HG02852 (cell line): Measurements from ENCODE around the gene AVEN.
A peak's percentile ranks its signal among the peaks of the same experiment; 100 is the strongest.

Experiments used
- ATAC-seq: cut with Tn5 transposase; IDR thresholded peaks from one replicate; pipeline ENCODE4 v1.9.1; 2021; ENCODE audit warnings: mild to moderate bottlenecking, moderate library complexity; ENCODE audit not compliant: unreplicated experiment

AVEN gene

DNA sequence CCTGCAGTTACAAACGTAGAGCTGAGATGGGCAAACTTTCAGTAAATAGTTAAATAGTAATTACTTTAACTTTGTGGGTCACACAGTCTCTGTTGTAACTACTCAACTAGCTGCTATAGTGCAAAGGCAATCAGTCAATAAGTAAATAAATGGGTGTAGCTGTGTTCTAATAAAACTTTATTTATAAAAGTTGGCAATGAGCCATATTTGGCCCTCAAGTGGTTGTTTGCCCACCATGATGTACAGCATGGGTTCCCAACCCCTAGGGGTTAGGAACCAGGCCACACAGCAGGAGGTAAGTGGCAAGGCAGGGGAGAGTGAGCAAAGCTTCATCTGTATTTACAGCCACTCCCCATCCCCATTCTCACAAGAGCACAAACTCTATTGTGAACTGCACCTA is 115.6 kb downstream of the AVEN start:
- no peak for ATAC-seq

DNA sequence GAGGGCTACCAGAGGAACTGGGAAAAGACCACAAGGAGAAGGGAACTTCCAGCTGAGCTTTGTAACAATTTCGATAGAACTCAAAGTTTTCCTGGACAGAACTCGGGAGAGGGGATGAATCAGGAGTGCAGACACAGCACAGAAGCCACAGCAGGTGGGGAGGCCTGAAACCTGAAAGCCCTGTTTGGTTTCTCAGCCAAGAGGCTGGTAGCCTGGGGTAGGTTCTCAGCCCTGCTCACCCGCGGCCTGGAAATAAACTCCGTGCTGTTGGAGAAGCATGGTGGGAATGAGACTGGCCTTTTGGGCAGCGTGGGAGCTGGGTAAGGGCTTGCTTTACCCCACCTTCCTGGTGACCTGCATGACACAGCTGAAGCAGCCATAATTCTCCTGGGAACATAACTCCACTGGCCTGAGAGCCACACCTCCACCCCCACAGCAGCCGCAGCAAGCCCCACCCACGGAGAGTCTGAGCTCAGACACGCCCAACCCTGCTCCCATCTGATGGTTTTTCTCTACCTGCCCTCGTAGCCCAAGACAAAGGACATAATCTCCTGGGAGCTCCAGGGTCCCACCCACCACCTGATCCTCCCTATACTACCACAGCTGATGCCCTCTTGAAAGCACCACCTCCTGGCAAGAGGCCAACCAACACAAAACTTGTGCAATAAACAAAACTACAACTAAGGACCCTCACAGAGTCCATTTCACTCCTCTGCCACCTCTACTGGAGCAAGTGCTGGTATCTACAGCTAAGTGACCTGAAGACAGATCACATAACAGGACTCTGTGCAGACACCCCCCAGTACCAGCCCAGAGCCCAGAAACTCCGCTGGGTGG is 123.2 kb downstream of the AVEN start:
- ATAC-seq = no peak

DNA sequence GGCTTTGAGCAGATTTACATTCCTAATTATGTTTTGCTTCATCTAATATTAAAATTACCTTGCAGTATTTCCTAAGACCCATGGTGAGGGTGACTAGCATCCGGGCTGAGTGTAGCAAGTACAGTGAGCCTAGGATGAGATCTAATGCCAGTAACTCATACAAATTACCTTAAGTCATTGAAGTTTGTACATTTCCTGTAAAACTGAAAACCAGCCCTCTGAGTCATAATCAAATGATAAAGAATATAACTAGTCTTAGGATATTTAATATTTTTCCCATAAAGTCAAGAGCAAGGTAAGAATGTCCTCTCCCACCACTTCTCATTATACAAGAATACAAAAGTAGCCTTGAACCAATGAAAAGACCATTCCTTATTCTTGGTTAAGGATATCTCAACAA is 125.5 kb downstream of the AVEN start:
- ATAC-seq = no peak

DNA sequence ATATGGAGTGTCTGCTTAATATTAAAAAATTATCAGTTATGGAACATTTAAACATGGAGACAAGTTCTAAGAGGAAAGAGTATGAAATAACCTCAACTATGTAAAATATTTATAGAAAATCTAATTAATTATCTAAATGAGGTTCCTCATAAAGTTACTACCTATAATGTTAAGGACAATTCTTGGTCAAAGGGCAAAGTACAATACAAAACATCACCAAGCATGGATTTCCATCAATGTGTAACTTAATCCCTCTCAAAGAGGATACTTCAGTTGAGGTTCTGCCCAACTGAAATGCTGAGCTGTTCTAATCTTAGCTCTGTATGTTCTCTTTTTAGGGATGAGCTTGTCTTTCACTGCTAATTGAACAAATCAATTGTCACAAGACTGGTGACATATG is 126.7 kb downstream of the AVEN start:
- ATAC-seq = no peak

DNA sequence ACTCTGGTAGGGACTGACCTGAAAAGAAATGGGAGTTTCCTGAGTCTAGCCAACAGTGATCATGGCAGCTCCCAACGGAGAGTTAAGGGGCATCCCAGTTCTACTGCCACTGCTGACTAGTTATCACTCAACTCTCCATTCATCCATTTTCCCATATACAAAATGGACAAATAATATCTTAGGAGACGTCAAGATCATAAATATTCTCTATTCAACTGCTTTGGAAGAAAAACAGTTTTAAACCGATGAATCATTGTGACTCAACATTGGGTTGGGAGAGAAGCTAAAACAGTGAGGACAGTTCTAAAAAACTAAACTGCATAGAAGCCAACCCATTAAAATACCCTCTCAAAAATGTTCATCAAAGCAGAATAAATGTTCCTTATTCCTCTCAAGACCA is 128.3 kb downstream of the AVEN start:
- ATAC-seq = no peak

DNA sequence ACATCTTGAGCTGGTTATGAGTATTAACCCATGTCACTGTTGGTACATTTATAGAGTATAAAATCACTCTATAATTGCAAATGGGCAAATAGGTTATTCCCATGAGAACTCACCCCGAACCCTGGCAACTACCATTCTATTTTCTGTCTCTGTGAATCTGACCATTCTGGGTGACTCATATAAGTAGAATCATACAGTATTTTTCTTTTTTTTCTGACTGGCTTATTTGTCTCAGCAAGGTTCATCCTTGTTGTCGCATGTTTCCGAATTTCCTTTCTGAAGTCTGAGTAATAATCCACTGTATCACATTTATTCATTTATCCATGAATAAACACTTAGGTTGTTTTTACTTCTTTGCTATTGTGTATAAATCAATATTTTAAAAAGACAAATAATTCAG is 130.6 kb downstream of the AVEN start:
- ATAC-seq = no peak

DNA sequence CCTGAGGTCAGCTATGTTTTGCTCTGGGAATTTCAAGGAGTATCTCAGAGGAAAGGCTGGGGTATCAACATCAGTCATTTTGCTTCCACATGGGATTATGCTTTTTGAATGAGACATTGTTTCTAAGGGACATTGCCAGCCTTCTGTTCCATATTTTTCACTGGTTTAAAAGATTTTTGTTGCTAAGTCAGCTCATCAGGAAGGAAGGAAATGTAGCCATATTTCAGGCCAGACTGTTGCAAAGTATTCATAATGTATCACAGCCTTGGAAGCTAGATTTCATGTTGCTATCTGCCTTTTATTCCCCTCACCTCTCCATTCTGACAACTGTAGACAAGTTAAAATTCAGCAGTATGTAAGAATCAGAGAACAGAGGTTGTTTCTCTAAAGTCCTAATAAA is 131.7 kb downstream of the AVEN start:
- ATAC-seq = no peak

DNA sequence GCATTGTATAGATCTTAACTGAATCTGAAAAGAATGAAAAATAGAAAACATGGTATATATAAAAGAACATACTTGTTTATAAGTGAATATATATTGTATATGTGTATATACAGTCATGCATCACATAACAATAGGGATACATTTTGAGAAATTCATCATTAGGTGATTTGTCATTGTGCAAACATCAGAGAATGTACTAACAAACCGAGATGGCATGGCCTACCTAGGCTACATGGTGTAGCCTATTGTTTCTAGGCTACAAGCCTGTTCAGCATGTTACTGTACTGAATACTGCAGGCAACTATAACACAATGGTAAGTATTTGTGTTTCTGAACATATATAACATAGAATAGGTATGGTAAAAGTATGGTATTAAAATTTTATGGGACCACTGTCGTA is 135.3 kb downstream of the AVEN start:
- ATAC-seq = no peak

DNA sequence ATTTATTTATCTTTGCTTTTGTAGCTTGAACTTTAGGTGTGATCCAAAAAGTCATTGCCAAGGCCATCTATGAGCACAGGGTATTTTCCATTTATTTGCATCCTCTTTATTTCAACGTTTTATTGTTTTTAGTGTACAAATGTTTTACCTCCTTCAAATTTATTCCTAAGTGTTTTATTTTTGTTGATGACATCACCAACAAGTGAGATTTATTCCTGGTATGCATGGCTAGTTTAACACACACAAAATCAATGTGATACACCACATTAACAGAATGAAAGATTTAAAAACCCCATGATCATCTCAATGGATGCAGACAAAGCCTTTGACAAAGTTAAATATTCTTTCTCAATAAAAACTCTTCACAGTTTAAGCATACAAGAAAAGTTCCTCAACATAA is 137.0 kb downstream of the AVEN start:
- ATAC-seq = no peak

DNA sequence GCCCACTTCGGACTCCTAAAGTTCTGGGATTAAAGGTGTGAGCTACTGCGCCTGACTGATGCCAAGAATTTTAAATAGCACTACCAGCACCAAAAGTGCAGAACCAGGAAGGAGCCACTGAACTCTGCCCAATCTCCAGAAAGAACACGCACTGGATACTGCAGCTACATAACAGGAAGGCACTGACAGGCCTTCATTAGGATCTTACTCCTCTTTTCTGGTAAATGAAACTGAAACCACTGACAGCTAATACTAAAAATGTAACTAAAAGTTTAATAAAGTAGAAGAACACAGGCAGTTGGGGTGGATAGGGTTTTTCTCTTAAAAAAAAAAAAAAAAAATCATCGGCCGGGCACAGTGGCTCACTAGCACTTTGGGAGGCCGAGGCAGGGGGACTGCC is 144.8 kb downstream of the AVEN start:
- ATAC-seq = peak; percentile 65

DNA sequence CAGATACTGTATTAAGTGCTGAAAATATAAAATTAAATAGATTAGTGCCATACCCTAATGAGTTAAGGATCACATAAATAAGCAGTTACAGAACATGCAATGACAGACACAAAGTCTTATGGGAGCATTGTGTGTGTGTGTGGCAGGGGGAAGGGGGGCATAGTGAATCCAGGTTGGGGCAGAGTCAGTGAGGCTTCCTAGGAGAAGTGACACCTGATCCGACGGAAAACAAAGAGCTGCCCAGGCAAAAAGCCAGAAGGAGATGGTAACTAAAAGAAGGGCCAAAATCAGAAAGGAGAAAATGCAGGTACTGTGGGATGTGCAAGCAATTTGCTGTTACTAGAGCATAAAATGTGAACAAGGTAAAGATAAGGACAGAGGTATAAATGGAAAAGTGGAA is 150.8 kb downstream of the AVEN start:
- ATAC-seq = no peak

DNA sequence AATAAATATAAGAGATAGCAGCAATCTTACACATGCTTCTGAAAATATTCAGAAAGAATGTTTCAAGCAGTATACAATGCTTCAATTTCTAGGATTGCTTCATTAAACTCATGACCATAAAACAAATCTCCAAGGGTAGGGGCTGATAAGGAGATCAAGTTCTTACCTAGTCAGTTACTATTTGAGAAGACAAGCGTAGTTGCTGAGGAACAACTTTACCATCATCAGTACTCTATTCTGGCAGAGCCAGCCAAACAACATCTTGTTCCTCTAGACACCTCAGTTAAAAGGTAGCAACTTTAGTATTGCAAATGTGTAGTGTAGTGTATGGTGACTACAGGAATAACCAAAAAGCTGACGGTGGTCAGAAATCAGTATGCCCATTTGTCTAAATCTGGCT is 156.1 kb downstream of the AVEN start:
- ATAC-seq = no peak

DNA sequence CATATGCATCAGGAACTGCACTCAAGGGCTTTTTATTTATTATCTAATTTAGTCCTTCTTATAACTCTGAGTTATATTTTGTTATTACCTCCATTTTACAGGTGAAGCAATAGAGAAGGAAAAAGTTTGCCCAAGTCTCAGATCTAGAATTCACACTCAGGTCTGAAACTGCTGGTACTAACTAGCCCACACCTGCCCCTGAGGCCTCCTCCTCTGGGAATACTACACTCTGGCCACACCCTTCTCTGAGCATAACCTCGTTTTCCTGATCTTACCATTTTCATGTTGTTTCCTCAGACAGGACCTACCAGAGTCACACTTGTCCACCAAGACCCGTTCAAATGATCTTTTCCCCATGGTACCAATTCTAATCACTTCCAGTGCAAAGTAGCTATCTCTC is 164.8 kb downstream of the AVEN start:
- ATAC-seq = no peak

DNA sequence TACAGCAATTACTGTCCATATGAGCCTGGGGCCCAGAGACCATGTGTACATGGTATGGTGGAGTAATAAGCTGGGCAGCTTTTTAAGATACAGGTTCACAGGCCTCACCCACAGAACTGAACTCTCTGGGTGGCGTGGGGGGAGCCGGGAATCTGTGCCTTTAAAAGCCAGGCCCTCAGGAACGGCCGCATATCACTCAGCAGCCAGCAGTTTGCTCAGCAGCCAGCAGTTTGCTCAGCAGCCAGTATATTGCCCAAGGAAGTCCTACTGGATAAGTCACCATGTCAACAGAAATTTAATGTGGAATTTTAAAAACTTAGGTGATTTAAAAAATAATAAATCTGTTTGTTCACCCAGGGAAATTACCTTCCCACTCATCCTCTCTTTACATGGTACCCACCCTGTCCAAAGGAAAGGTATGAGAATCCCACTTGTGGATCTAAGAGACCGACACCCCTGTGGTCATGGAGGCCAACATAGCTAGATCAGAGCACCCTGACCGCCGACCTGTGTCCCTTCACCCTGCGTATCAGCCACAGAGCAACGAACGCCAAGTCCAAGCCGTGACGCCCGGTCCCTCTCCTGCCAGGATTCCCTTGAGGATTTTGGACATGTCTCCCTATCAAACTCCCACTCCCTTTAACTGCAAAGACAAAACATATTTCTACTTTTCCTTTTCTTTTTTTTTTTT is 166.4 kb downstream of the AVEN start:
- ATAC-seq = no peak

DNA sequence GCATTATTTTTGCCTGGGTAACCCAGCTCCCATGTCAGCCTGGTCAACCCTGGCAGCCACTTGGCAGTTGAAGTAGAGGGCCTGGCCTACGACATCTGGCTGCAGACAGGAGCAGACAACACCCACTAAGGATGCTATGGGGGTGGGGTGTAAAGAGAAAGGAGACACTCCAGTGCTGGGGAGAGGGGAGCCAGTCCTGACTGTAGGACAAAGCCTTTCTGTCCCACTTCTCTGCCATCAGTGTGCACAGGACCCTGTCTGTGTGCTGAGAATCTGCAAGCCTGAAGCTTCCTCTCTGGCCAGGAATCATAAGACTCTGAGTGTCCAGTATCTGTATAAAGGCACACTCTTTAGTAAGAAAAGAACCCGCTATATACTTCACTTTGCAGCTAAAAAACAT is 167.0 kb downstream of the AVEN start:
- no peak for ATAC-seq

DNA sequence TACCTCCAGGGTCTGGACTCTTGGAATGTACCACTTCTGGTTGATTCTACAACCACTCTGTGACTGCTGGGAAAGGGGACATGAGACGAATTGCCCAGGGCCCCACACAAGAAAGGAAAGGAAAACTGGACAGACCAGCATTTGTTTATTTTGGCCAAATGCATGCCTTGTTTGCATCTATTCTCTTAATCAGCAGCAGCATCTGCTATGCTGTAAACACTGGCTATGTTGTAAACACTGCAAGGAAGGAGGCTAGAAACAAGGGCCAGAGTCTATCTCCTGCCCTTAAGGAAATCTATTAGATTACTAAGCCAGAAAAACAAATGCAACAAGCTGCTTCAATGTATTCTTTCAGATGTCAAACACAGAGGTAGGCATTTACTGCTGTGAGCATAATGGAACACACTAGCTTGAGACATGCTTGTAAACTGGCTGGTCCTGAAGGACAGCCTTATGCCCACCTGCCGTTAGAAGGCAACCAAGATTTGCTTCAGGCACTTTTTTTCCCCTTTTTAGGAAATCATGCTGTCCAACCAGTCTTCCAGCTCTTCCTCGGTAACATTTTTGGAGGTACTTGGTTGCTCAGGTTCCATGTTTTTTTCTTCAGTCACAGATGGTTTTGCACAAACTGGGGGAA is 172.8 kb downstream of the AVEN start:
- no peak for ATAC-seq

DNA sequence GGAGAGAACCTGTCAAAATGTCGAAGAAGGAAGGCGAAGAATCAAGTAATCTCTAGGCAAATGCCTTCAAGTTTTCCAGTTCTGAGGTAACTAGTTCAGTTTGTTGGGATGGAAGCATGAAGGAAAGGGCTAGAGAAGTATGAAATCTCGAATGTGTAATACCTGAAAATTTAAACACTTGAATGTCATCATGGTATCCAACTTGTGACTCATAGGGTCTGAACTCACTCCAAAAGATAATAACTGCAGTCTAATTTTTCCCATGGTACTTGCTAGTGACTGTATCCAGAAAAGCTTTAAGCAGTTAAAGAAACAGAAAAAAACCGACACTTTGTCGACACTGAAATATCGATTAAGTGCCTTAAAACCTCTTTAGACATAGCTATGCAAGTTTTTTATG is 173.6 kb downstream of the AVEN start:
- no peak for ATAC-seq

DNA sequence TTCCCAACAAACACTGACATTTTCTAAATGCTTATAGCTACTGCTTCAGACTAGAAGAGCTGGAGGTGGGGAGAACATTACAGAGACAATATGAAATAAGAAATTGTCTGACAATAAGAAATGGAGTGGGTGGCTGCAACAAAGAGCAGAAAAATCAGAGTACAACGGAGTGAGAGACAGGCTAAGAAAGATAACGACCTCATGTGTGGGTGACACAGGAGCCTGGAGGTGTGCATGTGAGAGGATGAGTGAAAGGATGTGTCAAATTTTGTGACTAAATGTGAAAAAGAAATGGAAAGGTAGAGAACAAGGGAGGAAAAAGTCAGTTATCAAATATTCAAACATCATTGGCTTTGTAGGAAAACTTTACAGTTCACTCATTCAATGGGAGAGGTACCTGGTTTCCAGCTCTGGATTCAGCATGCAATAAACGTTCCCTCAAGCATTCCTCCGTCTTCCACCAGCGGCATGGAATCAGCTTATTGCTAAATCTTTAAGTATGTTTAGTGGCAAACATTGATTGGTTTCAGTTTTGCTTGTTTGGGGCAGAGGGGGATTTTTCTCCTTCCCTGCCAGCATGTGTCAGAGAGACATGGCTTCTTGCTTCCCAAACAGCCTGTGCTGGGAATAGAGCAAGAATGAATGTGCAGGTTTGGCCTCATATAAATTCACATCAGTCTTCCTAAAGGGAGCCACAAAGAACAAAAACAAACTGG is 174.5 kb downstream of the AVEN start:
- no peak for ATAC-seq

DNA sequence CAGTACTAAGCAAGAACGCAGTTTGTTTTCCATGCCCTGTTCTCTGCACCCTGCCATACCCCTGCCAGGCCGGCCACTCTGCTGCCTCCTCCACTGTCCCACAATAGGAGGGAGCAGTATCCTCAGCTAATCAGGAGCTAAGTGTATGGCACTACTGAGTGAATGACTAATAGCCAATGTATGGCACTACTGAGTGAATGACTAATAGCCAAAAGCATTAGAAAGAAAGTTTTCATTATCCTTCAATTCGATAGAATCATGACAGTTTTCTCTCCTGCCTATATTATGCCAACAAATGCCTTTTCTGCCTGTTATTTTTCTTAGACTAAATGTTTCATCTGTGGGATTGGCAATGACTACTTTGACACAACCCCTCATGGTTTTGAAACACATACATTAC is 178.2 kb downstream of the AVEN start:
- no peak for ATAC-seq

DNA sequence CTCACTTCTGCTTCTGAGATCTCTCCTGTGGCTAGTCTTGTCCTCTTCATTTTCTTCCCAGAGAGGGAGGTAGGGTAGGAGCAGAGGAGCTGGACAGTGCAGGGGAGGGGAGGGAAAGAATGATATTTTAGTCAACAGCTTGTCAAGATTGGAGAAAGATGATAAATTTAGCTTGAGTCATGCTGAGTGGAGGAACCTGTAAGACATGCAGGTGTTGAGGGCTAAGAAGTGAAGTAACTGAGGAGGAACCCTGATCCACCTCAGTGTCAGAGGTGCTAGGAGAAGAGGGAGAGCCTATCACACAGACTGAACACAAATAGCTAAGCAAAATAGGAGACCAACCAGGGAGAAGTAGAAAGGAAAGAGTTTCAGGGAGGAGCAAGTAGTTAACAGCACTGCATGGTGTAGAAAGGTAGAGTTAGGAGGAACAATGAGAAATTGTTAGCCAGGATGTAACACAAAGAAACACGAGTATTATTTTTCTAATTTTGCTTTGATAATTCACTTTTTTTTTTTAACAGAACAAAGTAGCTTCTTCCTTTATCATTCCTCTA is 178.9 kb downstream of the AVEN start:
- no peak for ATAC-seq

DNA sequence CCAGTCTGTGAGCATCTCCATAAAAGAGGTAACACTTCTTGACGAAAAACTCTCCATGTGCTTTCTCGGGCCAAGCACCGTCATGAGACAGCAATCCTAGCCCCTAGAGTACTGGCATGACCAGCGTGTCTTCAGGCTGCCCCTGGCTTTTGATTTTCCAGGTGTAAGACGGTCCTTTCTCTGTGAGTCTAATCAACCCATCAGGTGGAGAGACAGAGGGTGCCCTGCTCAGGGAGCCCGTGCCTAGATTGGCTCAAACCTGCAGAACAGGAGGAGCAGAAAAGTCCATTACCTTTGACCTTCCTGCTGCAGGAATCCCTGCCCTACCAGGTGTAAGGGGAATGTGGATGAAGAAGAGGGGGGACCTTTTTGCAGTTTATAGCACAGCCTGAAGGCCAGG is 180.2 kb downstream of the AVEN start:
- no peak for ATAC-seq
